Spleen (tissue), 7 donors: Measurements from ENCODE around the gene ASCL5.

Experiments used
- CTCF ChIP-seq, 11 experiments: fragments of 200-600 bp in 7 of 11; fragments of 450-650 bp in 4 of 11; sonication (generic) in 4 of 11; IDR thresholded peaks in 8 of 11; conservative IDR thresholded peaks in 3 of 11; 1 replicate in 7 of 11; 2 replicates in 4 of 11; pipeline versions ENCODE4 v1.4.0 to v1.8.0; 2016 to 2021; ENCODE audit warnings: antibody characterized with exemption in 11 of 11, inconsistent platforms in 4 of 11, mild to moderate bottlenecking in 1 of 11
- POLR2A ChIP-seq, 3 donors: fragments of 450-650 bp; IDR thresholded peaks; one replicate each; pipeline ENCODE4 v1.5.1; 2017; ENCODE audit warnings: antibody characterized with exemption in 3 of 3, mild to moderate bottlenecking in 1 of 3
- donor health status: DM: no; HTN: no; CAD: no; lungs with moderate emphysema.
- donor health status: DM: no; HTN: no; CAD: no.
- donor health status: DM: no; HTN: no; CAD: no.

GRCh38 chr1:201083741-201084140 is 43.2 kb downstream of the ASCL5 start:
- TF ChIP-seq POLR2A (IDR thresholded peaks at IDR 0.05) (no peak), CTCF (IDR thresholded peaks at IDR 0.05 in 8 of 11, conservative IDR thresholded peaks at IDR 0.05 in 3 of 11) (no peak)
